ENCODE results near the gene NR2C2.
A peak's percentile ranks its signal among the peaks of the same experiment; 100 is the strongest.

The NR2C2 gene

DNA sequence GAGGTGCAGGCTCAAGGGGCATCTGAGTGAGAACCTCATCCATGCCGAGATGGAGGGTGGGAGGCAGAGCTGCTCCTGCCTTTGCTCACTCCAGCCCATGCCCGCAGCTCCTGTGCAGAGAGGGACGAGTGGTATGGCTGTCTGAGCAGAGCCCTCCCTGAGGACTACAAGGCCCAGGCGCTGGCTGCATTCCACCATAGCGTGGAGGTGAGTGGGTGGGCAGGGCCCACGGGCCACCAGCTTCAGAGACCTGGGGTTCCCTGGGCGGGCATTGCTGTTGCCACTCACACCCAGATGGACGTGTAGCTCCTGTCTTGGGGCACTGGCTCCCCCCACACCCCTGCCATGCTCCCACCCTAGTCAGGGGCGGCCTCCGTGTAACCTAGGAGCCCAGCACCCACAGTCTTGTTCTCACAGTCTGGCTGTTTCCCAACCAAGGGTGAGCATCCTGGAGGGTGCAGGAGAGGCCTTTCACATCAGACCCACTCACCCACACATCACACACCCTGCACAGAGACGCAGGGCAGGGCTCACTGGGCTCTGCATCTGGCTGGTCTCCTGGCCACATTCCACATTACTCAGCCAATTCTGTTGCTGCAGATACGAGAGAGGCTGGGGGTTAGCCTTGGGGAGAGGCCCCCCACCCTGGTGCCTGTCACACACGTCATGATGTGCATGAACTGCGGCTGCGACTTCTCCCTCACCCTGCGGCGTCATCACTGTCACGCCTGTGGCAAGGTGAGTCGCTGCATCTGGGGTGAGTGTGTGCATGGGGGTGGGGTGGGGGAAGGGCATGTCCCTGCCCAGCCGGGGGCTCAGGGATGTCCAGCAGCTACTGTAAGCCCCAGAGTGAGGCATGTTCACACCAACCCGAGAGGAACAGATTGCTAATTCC is 25.3 kb upstream of the NR2C2 start:
- no peak for DNase-seq

DNA sequence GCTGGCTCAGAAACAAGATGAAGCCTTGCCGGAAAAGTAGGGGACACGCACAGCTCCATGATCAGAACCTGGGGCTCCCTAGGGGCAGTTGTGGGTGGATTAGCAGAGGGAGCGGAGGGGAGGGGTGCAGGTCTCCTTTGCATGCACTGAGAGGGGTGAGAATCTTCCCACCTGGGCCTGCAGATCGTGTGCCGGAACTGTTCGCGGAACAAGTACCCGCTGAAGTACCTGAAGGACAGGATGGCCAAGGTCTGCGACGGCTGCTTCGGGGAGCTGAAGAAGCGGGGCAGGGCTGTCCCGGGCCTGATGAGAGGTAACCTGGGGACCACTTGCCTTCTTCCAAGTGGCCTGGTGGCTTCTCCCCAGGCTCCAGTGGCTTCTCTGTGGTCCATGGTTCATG is 24.5 kb upstream of the NR2C2 start:
- DNase-seq: no peak

DNA sequence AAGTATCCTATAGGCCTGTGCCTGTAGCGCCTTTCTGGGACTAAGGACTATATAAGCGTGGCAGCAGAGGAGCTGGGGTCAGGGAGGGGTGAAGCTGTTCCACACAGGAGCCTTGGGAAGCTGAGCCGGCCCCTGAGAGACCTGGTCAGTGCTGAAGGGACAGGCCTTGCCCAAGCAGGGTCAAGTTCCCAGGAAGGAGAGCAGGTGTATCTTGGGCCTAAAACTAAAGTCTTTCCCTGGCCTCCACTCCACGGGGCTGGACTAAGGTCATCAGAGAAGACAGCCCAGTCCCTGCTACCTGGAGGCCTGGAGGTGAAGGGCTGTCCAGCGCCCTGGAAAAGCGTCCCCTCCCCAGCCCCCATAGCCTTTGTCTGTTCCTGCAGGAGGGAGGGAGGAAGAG is 23.9 kb upstream of the NR2C2 start:
- DNase-seq: no peak

DNA sequence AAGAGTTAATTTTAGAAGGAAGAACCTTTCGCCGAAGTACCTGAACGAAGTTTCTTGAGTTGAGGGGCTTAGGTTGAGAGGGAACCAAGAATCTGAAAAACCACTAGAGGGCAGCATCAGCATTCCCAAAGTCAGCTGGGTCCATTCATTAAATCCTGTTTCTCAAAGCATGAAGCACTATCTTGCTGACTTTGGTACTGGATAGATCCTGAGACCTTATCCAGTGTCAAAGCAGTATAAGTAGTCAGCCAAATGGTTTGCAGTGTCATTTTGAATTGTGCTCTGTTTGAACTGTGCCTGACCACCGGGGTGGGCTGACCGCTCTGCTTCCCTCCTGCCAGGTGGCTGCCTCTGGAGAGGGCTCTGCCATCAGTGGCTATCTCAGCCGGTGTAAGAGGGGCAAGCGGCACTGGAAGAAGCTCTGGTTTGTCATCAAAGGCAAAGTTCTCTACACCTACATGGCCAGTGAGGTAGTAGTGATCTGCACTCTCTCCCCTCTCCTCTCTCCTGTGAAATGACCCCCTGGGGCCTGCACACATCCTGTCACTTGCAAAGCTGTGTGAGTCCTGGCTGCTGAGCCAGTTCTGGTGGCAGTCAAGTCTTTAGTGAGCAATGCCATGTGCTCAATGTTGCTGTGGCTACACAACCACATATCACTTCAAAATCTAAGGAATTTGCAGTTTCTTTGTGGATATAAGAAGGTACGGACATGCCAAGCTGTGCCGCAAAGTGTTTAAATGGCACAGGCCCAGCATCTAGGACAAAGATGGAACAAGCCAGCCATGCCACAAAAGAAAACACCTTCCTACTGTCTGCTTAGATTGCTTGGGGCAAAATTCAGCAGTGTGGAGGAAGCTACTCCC is 21.4 kb upstream of the NR2C2 start:
- peak; percentile 23 for DNase-seq

DNA sequence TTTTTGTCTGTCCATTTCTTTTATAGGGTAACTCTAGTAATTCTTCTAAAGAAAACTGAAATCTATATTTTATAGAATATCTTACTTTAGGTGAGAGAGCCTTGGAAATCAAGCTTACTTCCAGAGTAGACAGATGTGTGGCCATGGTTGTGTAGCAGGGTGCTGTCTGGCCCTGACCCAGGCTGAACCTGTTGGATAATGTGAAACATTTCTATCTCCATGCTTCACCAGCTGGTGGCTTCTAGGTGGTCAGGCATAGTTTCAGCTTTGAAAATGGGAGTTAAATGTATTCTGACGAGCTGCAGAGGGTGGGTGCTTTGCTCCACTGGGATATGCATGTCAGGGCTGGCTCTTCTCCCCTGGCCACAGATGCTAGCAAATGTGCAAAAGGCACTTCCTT is 20.8 kb upstream of the NR2C2 start:
- no peak for DNase-seq

DNA sequence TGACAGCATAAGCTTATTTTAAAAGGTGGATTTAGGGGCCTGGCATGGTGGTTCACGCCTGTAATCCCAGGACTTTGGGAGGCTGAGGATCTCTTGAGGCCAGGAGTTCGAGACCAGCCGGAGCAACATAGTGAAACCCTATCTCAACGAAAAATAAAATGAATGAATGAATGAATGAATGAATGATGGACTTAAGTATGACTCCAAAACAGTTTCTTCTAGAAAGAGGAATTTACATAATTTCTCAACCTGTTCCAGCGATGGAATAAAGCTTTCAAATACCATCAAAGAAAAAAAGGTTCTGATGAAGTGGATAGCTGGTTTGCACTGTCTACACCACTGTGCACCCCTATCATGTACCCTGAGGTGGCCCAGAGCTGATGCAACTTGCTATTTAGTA is 20.1 kb upstream of the NR2C2 start:
- DNase-seq: no peak

DNA sequence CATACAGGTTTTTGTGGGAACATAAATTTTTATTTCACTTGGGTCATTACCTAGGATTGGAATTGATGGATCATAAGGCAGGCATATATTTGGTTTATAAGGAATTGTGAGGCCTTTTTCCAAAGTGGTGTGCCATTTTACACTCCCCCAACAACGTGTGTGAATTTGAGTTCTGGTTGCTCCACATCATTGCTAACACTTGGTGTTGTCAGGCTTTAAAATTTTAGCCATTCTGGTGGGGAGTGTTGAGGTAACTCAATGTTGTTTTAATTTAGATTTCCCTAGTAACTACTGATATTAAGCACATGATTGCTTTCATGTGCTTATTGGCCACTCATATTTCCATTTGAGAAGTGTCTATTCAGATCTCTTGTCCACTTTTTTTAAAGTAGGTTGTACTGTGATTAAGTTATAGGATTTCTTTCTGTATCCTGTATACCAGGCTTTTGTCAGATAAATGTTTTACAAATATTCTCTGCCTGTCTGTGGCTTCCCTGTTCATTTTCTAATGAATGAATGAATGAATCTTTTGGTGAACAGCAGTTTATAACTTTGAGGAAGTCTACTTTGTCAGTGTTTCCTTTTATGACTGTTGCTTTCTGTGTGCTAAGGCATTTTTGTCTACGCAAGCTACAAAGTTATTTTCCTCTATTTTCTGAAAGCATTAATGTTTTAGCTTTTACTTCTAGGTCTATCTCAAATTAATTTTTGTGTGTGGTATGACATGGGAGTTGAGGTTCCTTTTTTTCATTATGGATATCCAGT is 17.9 kb upstream of the NR2C2 start:
- no peak for DNase-seq

DNA sequence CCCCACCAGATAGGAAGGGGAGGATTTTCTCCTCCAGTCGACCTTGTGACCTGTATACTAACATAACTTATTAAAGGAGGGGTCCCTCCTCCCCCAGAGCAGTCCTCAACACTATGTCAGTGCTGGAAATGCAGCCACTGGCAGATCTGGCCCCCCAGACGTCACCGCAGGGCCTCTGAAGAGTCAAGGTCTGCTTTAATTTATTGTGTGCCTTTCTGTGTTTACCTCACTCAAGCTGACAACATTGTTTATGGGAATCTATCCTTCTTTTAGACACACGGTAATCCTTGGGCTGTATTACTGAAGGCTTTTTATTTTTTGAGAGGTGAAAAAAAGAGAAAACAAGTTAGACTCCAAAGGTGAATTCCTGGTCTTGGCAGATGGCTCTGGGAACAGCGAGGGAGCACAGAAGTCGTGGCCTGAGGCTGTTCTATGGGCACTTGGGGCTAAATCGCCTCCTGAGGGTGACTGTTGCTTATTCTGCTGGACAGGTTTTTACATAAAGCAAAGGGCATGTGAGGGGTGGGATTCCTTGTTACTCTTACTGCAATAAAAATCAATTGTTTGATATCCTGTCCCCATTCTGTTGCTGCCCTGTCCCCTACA is 13.5 kb upstream of the NR2C2 start:
- DNase-seq: no peak

DNA sequence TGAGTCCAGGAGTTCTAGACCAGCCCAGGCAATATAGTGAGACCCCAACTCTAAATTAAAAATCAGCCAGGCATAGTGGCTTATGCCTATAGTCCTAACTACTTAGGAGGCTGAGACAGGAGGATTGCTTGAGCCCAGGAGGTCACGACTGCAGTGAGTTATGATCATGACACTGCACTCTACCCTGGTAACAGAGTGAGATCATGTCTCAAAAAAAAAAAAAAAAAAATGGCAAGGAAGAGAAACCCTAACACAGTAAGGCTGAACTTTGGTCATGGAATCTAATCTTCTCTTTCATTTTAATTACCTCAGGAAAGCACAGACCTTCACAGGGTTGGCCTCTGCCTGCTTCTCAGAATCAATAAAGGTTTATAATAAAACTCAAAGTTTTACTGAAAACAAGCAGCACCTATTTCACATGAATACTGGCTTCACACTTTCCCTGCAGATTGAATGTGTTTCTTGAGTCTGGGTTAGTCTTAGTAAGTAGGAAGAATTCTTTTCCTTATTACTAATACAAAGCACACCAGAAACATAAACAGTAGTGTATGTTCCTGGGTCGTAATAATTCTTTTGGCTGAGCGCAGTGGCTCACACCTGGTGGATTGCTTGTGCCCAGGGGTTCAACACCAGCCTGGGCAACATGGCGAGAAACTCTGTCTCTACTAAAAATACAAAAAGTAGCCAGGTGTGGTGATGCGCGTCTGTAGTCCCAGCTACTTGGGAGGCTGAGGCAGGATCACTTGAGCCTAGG is 11.6 kb upstream of the NR2C2 start:
- no peak for DNase-seq

DNA sequence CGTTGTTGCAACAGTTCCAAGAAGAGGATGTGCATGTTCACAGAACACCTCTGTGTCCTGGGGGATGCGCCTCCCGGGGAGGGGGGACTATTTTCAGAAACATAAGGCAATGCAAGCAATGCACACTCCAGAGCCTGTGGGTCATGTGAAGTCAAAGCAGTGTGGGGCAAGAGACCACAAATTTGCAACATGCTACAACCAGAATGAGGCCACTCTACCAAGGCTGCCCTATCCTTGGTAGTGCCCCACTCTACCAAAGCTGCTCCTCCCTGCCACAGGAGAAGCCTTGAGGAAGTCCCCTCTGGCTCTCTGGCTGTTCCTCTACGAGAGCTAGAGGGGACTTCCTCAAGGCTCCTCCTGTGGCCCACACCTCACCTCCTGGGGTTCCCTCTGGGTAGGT is 8.4 kb upstream of the NR2C2 start:
- no peak for DNase-seq

DNA sequence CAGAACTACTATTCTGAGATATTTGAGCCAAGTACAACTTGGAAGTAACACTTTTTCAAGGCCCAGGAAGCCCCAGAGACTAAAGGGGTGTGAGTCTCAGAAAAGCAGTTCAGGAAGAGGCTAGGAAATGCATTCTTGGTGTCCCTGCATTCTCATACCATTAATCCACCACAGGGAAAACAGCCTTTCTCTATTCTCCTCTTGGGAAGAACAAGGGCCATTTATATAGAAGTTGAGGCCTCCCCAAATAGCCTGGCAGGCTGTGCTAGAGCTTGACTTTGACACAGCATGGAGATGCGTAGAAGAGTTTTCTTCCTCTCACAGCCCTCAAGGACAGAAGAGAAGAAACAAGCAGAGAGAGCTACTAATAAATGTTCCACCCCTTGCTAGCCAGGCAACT is 5.5 kb upstream of the NR2C2 start:
- DNase-seq: no peak

DNA sequence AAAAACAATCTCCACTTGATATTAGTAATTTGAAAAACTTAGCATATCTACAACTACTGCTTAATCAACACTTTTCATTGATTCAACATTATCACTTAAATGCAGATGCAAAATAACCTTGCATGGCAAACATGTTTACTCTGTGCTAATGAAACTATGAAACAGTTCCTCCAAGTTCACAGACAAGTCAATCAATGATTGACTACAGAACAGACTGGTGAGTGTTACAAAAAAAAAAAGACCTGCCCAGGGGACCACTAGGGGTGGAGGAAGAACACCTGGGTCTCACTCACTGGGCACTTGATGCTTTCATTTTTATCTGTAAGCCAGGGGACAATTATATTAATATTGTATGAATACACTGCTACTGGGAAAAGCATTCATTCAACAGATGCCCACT is 4.3 kb upstream of the NR2C2 start:
- no peak for DNase-seq

DNA sequence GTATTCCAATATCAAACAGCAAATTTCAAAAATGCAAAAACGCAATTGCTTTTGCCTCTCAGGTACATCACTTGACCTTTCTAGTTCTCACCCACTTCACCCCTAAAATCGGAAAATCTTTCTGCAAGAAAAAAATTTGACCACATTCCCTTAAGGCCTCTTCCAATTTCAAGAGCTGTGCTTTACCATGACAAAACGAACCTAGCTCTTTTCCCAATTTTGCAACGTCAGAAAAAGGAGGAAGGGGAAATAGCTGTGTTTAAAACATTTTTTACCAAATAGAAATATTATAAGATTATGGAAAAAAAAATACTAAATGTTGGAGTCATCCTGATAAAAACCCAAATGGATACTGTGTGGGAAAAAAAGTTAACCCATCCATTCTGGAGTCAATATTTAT is 1.1 kb upstream of the NR2C2 start:
- DNase-seq: no peak

DNA sequence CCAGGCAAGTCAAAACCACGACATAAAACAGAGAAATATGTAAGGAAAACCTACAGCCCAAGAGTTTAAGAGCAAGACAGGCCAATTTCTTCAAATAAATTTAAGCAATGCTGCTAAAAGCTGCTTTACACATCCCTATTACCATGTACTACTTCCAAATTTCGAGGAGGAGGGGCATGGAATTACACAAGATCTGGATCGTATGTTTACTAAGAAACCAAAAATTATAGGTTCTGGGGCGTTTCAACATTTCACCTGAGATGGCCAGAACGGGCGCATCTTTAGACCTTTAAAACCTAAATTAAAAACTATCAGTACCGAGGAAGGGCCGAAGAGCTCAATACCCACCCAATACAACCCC is 664 bp upstream of the NR2C2 start:
- DNase-seq: no peak

DNA sequence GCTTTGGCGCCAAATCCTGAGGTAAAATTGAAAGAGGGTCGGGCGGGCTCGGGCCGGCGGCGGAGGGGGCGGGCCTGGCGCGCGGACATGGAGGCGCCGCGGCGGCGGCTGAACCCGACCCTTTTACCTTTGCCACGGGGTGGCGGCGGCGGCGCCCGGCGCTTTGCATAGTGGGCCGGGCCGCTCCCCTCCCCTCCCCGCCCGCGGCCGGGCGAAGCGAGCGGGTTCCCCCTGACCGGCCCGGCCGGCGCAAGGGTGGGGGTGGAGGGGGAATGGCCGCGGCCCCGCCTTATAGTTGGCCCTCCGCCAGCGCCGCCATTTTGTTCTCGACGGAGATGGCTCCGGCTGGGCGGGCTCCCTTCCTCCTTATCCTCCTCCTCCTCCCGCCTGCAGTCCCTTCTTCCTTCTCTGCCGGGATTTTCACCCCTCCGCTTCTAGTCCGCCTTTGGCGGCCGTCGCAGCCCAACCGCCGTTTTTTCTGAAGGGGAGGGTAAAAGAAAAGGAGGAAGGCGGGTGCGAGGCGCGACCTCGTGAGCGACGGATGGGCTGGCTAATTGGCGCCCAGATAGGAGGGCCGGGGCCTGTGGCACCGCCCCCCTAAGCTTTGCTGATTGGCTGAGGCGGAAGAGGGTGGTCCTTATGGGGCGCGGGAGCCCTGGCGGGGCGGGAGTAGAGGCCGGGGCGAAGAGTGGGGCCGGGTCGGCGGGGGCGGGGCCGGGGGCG is 664 bp downstream of the NR2C2 start:
- DNase-seq: peak; percentile 95

DNA sequence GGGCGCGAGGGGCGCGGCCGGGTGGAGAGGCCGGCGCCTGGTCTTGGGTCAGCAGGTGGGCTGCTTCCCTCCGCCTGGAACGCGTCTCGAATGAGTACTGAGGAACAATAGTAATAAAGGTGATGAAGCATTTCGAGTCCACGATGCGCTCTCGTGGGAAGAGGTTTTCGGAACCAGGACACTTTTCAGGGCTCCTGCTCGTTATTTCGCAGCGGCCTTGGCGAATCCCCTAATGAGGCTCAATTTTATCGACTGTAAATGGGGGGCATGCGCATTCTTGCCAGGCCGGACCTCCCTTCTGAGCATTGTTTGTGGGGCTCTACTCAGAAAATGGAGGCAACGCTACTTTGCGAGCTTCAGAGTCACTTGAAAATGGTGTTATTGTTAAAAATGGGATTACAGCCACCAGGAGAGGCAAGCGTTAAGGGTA is 1.2 kb downstream of the NR2C2 start:
- no peak for DNase-seq

DNA sequence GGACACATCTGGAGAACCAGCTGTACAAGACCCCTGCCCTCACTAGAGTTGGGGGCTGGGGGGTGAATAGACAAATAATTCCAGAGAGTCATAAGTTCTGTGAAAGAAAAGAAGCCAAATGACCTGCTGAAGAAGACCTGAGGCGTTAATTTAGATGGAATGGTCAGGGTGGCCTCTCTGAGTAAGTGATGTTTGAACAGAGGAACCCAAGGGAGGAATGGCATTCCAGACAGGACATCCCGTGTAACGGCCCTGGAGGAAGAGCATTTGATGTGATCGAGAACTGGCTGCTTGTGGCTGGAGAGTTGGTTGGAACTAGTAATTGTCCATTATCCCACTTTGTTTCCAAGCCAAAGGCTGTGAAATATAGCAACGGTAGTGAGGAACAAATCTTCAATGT is 1.7 kb downstream of the NR2C2 start:
- no peak for DNase-seq

DNA sequence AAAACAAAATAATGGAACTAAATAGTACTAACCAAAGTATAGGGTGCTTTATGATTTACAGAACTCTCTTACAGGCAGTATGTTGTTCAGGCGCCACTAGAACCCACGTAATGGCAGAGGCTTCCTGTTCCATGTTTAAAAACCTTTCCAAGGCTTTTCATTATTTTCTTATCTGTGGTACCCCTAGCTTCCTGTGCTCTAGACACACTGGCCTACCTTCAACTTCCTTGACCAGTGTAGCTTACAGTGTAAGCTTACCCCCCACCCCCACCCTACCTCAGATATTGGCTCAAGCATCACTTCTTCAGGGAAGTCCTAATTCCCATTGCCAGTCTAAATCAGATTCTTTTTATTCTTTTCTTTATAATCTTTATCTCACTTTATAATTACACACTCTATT is 2.9 kb downstream of the NR2C2 start:
- no peak for DNase-seq

DNA sequence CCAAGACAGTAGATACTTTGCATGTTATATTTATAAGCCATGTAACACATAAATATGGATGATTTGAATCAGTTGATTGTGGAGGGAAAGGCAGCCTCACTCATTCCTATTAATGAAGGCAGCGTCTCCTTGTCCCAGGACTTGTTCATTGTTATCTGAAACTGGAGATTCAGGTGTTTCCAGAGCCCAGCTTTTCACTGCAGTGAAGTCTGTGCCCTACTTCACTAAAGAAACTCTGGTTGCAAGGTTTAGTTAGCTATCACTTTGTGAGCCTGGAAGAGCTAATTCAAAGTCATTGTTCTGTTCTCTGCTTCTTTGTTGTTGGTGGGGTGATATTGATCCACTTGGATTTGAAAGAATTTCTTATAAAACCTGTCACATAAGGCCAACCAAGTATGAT is 9.8 kb downstream of the NR2C2 start:
- no peak for DNase-seq

DNA sequence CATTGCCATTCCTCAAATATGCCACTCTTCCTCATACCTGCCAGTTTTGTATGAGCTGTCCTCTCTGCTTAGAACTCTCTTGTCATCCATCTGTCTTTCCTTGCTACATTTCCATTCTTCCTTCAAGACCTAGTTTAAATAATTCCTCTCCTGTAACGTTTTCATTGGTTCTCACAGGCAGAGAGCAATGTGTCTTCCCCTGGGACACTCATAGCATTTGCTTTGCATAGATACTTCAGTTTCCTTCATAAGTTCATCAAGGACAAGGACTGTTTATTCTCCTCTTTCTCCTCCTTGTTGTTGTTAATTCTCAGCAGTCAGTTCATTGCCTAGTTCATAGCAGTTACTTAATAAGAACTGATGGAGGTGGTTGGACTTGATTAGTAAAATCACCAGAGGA is 10.5 kb downstream of the NR2C2 start:
- DNase-seq: no peak

DNA sequence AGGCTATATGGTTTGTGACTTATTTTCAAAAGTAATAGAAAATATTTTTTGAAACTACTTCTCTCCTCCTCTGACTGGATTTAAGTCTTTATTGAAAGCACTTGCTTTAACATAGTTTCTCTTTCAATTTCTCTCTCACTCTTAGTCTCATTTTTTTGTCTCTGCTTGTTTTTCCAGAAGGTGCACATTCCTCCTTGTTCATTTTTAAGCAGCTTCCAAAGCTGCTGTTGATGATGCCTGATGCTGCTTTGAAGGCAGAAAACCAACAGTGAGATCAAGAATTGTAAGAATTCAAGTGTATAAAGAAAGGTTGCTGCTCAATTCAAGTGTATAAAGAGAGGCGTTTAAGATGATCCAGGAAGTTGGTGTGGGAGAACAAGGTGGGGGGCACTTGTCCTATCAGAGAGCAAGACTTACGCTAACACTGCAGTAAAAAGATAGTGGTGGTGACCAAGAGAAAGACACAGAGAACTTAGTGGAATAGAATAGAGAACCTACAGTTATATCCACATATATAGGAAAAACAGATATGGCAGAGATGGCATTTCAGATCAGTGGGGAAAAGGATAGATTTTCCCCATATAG is 12.1 kb downstream of the NR2C2 start:
- DNase-seq: no peak
